Gastroesophageal sphincter (tissue), 4 donors: ENCODE data around the gene ATP7A. TPM values are rescaled to one million over a fixed set of nuclear protein-coding genes. Genes with fewer than 3 reads are reported as not detected.
"Not testable (repeated sequence)": the region's sequence is repeated elsewhere in the genome, so short reads cannot be mapped to it uniquely, and the experiment has no call there.

Experiments used
- ATAC-seq: fragments of 150-250 bp; one replicate; pipeline ENCODE4 v1.9.1; 2016; ENCODE audit warnings: mild to moderate bottlenecking, moderate library complexity
- H3K27ac ChIP-seq, 4 donors: fragments of 200-600 bp; sonication (generic) in 3 of 4; 1 replicate in 3 of 4; 2 replicates in 1 of 4; pipeline ENCODE4 v1.5.1; 2016 to 2019
- H3K27me3 ChIP-seq: fragments of 200-600 bp; sonication (generic); one replicate; pipeline ENCODE4 v1.5.1; 2019
- H3K36me3 ChIP-seq, 2 donors: fragments of 200-600 bp; sonication (generic); one replicate each; pipeline ENCODE4 v1.5.1; 2019; ENCODE audit warnings: control low read depth in 1 of 2
- H3K4me1 ChIP-seq, 3 donors: fragments of 200-600 bp; sonication (generic); 1 replicate in 2 of 3; 2 replicates in 1 of 3; pipeline ENCODE4 v1.5.1; 2016 to 2019; ENCODE audit warnings: control low read depth in 2 of 3
- H3K4me3 ChIP-seq, 2 donors: fragments of 200-600 bp; sonication (generic); one replicate each; pipeline ENCODE4 v1.5.1; 2019; ENCODE audit warnings: mild to moderate bottlenecking in 1 of 2, moderate library complexity in 1 of 2
- H3K9me3 ChIP-seq, 3 donors: fragments of 200-600 bp; sonication (generic); one replicate each; pipeline ENCODE4 v1.5.1; 2017 to 2019; ENCODE audit warnings: control low read depth in 2 of 3
- EP300 ChIP-seq: sonication (generic); formaldehyde crosslinking; IDR thresholded peaks from one replicate; pipeline ENCODE4 v1.6.1; 2017; ENCODE audit warnings: antibody characterized with exemption, mild to moderate bottlenecking
- POLR2A ChIP-seq, 2 donors: fragments of 450-650 bp; IDR thresholded peaks; one replicate each; pipeline ENCODE4 v1.6.1; 2017; ENCODE audit warnings: antibody characterized with exemption in 2 of 2, mild to moderate bottlenecking in 2 of 2, moderate library complexity in 1 of 2
- POLR2AphosphoS5 ChIP-seq: sonication (generic); formaldehyde crosslinking; IDR thresholded peaks from one replicate; pipeline ENCODE4 v1.6.1; 2017; ENCODE audit warnings: antibody characterized with exemption
- WGBS, 2 donors: methylation state at CpG; one replicate each; pipeline ENCODE4 v1.1.5; 2018; ENCODE audit warnings: low coverage in 1 of 2; 5-methylcytosine and 5-hydroxymethylcytosine counted together
- total RNA-seq, 4 donors: library from RNA; depleted of rRNA; stranded (reverse); fragments of >200 nt; gene quantifications; one replicate each; pipeline ENCODE4 v1.1.0, GENCODE V29; 2016
- TF ChIP-seq, protein P1 (sequence below), 4 experiments: fragments of 200-600 bp in 2 of 4; fragments of 450-650 bp in 2 of 4; sonication (generic) in 1 of 4; IDR thresholded peaks; one replicate each; pipeline ENCODE4 v1.5.1; 2017 to 2019; ENCODE audit warnings: antibody characterized with exemption in 4 of 4, mild to moderate bottlenecking in 2 of 4, moderate library complexity in 2 of 4

ATP7A gene
- total RNA-seq, 4 donors from 2014 or later: 8.6 to 21.2 (median 12.7) TPM

DNA sequence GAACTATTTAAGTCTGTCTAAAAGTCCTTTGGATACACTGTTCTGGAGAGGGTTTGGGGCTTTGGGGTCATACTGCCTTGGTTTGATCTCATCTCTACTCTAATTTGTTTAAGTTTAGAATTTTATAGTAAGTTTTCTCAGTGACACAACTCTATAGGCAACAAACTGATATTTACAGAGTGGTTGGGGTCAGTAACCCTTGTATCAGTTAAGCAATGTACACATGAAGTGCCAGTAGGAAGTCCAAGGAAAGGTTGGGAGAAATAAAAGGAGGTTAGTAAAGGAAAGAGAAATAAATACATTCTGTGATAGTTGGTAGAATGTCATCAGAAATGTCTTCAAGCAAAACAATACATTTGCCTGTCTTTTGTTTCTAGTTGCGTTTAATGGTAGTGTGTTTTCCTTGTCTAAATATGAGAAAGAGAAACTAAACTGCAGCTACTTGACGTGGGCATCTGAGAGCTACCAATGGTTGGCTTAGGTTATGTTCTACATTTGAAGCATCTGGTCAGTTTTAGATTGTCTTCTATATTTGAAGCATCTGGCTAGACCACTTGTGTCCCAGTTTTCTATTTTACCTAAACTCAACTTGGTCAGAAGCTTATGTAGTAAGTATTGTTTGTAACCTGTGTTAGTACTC lies 6.9 kb downstream of the ATP7A start:
- Histone ChIP-seq H3K9me3 (no peaks in the 10 kb centered on the region), H3K4me3 (no peak overlapping the region), H3K27me3 (no peaks in the 10 kb centered on the region), H3K27ac (no peak overlapping the region), H3K36me3 (no peaks in the 10 kb centered on the region), H3K4me1 (peaks cover 0 to 29% (median 0%) of the 10 kb centered on the region in 3 donors)
- TF ChIP-seq, protein P1, sequence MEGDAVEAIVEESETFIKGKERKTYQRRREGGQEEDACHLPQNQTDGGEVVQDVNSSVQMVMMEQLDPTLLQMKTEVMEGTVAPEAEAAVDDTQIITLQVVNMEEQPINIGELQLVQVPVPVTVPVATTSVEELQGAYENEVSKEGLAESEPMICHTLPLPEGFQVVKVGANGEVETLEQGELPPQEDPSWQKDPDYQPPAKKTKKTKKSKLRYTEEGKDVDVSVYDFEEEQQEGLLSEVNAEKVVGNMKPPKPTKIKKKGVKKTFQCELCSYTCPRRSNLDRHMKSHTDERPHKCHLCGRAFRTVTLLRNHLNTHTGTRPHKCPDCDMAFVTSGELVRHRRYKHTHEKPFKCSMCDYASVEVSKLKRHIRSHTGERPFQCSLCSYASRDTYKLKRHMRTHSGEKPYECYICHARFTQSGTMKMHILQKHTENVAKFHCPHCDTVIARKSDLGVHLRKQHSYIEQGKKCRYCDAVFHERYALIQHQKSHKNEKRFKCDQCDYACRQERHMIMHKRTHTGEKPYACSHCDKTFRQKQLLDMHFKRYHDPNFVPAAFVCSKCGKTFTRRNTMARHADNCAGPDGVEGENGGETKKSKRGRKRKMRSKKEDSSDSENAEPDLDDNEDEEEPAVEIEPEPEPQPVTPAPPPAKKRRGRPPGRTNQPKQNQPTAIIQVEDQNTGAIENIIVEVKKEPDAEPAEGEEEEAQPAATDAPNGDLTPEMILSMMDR (IDR thresholded peaks at IDR 0.05): no peak
- no peak for TF ChIP-seq EP300
- no peak for TF ChIP-seq POLR2A (IDR thresholded peaks at IDR 0.05)
- no peak for TF ChIP-seq POLR2AphosphoS5
- no peak for ATAC-seq
- 39 to 52% methylated on average over 2 of the region's 2 CpGs for WGBS, 2 donors

DNA sequence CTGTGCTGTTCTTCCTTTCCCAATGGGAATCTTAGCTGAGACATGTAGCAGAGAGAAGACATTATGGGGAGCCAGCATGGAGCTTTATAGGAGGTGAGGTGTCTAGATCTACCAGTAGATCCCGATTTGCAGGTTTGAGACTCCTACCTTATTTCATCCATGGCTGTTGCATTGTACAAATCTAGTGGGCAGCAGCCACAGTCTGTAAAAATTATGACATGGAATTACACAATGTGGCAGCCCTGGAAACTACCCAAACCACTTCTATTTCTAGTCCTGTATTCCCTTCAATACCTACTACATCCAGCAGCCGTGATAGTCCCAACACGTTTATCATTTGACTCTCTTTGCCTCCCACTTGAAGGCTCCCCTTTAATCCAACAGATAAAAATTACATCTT lies 8.1 kb downstream of the ATP7A start:
- no peak for ATAC-seq
- TF ChIP-seq, protein P1 (IDR thresholded peaks at IDR 0.05): no peak
- TF ChIP-seq EP300: no peak
- TF ChIP-seq POLR2A (IDR thresholded peaks at IDR 0.05): no peak
- TF ChIP-seq POLR2AphosphoS5: no peak
- H3K4me1 ChIP-seq: peaks cover 0 to 17% (median 0%) of the 10 kb centered on the region in 3 donors
- H3K4me3 ChIP-seq: no peak overlapping the region
- 53 to 54% methylated on average over 2 to 3 of the region's 3 CpGs for WGBS, 2 donors
- H3K36me3 ChIP-seq: no peaks in the 10 kb centered on the region
- no peak overlapping the region for H3K27ac ChIP-seq
- H3K27me3 ChIP-seq: no peaks in the 10 kb centered on the region
- no peaks in the 10 kb centered on the region for H3K9me3 ChIP-seq

DNA sequence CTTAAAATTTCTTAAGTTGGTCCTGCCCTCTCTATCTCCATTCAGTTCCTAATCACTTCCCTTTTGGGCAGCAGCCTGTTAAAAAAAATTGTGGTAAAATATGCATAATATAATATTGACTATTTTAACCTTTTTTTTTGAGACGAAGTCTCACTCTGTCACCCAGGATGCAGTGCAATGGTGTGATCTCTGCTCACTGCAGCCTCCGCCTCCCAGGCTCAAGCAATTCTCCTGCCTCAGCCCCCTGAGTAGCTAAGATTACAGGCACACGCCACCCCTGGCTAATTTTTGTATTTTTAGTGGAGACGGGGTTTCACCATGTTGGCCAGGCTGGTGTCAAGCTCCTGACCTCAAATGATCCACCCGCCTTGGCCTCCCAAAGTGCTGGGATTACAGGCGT lies 8.9 kb downstream of the ATP7A start:
- not testable (repeated sequence) for ATAC-seq, H3K36me3 ChIP-seq, H3K4me3 ChIP-seq, H3K27ac ChIP-seq, H3K27me3 ChIP-seq, H3K9me3 ChIP-seq
- 63% methylated on average over 4 of the region's 6 CpGs; no CpG with 5 or more reads in 1 of the 2 donors for WGBS, 2 donors
- H3K4me1 ChIP-seq: peaks cover 0 to 19% (median 0%) of the 10 kb centered on the region in 3 donors

DNA sequence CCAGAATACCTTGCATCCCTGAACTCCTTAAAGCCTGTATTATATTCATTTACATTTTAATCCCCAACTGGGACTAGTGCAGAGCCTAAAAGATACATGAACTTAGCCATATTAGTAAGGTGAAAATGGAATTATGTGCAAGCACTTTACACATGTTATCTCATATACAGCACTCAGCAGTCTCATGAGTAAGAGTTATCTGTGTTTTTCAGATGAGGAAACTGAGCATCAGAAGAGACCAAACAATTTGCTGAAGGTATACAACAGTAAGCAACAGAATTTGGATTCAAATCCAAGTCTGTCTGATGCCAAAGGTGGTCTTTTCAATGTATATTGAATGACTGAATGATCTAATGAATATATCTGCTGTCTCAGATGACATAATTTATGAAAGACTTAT lies 12.3 kb downstream of the ATP7A start:
- Histone ChIP-seq H3K4me1 (peaks cover 0 to 24% (median 0%) of the 10 kb centered on the region in 3 donors), H3K36me3 (no peaks in the 10 kb centered on the region), H3K4me3 (no peak overlapping the region), H3K9me3 (no peaks in the 10 kb centered on the region), H3K27ac (no peak overlapping the region), H3K27me3 (no peaks in the 10 kb centered on the region)
- TF ChIP-seq POLR2A (IDR thresholded peaks at IDR 0.05): no peak
- TF ChIP-seq, protein P1 (IDR thresholded peaks at IDR 0.05): no peak
- ATAC-seq: no peak

DNA sequence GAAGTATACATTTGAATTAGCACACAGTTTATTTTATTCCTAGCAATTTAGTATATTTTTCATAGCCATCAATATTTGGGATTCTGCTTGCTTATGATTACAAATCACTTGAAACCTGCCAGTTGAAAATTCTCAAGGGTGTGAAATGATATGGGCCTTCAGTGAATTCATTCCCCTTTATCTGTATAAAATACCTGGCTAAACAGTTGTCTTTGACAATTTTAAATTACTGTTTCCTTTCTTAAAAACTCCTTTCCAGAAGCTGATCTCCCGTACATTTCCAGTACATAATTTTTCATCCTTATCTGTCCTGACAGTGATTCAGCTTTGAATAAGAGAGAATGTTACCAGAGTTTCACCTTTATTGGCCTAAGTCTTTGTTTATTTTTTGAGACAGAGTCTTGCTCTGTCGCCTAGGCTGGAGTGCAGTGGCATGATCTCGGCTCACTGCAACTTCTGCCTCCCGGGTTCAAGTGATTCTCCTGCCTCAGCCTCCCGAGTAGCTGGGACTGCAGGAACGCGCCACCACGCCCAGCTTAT lies 13.9 kb downstream of the ATP7A start:
- no peak for TF ChIP-seq EP300
- TF ChIP-seq POLR2AphosphoS5: no peak
- no peak for TF ChIP-seq POLR2A (IDR thresholded peaks at IDR 0.05)
- TF ChIP-seq, protein P1 (IDR thresholded peaks at IDR 0.05): no peak
- WGBS, 2 donors: 56 to 69% methylated on average over 3 of the region's 8 CpGs
- Histone ChIP-seq H3K4me1 (peaks cover 0 to 10% (median 0%) of the 10 kb centered on the region in 3 donors), H3K4me3 (no peak overlapping the region), H3K27ac (no peak overlapping the region), H3K36me3 (no peaks in the 10 kb centered on the region), H3K27me3 (no peaks in the 10 kb centered on the region), H3K9me3 (no peaks in the 10 kb centered on the region)
- no peak for ATAC-seq
